HUES6 (cell line): ENCODE measurements around the gene PBX3.

ENCODE experiments used
- H3K27ac ChIP-seq: 2 replicates; pipeline ENCODE4 v1.7.0; 2013; ENCODE audit warnings: low read depth, mild to moderate bottlenecking, low read length, inconsistent platforms
- H3K27me3 ChIP-seq: 2 replicates; pipeline ENCODE4 v1.6.1; 2013; ENCODE audit warnings: low read length; ENCODE audit not compliant: control insufficient read depth, insufficient read depth
- H3K36me3 ChIP-seq: 2 replicates; pipeline ENCODE4 v1.6.1; 2013; ENCODE audit warnings: low read length; ENCODE audit not compliant: control insufficient read depth, insufficient read depth
- H3K4me1 ChIP-seq: 2 replicates; pipeline ENCODE4 v1.6.1; 2013; ENCODE audit warnings: low read length; ENCODE audit not compliant: control insufficient read depth, insufficient read depth
- H3K4me3 ChIP-seq: 2 replicates; pipeline ENCODE4 v1.5.1; 2013; ENCODE audit warnings: low read depth, low read length
- H3K9ac ChIP-seq: one replicate; pipeline ENCODE4 v1.6.1; 2013; ENCODE audit warnings: mild to moderate bottlenecking, low read length
- H3K9me3 ChIP-seq: 2 replicates; pipeline ENCODE4 v1.6.1; 2013; ENCODE audit warnings: low read depth, low read length; ENCODE audit not compliant: control insufficient read depth, insufficient read depth

PBX3 gene

GRCh38 chr9:125748446-125749099 lies 1.4 kb downstream of the PBX3 start:
- Histone ChIP-seq H3K9me3 (no peaks in the 10 kb centered on the region), H3K4me3 (peak overlapping the region; percentile 92), H3K27ac (no peak overlapping the region; the same call in 1 of the 2 replicates), H3K9ac (peak overlapping the region; percentile 72), H3K36me3 (peaks cover 3% of the 10 kb centered on the region; the same call in 1 of the 2 replicates), H3K4me1 (peaks cover 45% of the 10 kb centered on the region), H3K27me3 (peaks cover 5% of the 10 kb centered on the region; the same call in 1 of the 2 replicates)

- H3K9ac ChIP-seq: no peak overlapping the region
- no peak overlapping the region for H3K27ac ChIP-seq
- peaks cover 5% of the 10 kb centered on the region; the same call in 1 of the 2 replicates for H3K27me3 ChIP-seq
- peak overlapping the region; percentile 92 for H3K4me3 ChIP-seq
- H3K36me3 ChIP-seq: peaks cover 3% of the 10 kb centered on the region; the same call in 1 of the 2 replicates
- peaks cover 53% of the 10 kb centered on the region for H3K4me1 ChIP-seq
- H3K9me3 ChIP-seq: no peaks in the 10 kb centered on the region
These were observed 2.2 kb downstream of the PBX3 start for GRCh38 chr9:125749287-125749935.

DNA sequence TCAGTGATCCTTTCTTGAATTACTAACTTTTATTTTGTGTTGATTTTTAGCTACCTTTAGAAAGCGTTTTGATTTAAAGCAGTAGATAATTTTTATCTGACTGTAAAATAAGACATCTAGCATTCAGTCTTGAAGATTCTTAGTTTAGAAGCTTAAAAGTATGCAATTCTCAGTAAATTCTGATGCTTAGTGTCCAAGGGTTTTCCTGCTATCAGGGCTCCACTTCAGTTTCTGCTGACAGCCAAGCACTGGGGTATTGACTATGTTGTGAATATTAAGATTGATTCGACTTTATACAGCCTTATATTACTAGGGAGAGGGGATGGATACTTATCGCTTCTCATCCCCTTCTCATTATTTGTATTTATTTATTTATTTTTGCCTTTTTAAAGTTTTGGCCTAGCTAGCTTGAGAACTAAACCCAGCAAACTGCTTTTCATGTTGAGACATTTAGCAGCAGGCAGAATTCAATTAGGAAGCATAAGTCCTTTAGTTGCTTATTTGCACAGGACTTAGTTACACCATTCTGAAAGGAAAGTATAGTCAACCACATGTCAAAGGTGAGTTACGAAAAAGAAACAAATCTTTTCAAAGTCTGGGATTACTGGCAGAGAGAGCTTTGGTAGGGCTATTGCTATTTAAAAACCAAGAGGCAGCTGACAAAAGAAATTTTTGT lies 2.9 kb downstream of the PBX3 start:
- H3K27ac ChIP-seq: no peak overlapping the region
- H3K9ac ChIP-seq: no peak overlapping the region
- H3K4me1 ChIP-seq: peaks cover 57% of the 10 kb centered on the region
- H3K36me3 ChIP-seq: peaks cover 3% of the 10 kb centered on the region; the same call in 1 of the 2 replicates
- H3K27me3 ChIP-seq: peaks cover 5% of the 10 kb centered on the region; the same call in 1 of the 2 replicates
- H3K9me3 ChIP-seq: no peaks in the 10 kb centered on the region
- H3K4me3 ChIP-seq: peak overlapping the region; percentile 92

GRCh38 chr9:125750627-125751011 lies 3.4 kb downstream of the PBX3 start:
- Histone ChIP-seq H3K27ac (no peak overlapping the region), H3K36me3 (peaks cover 3% of the 10 kb centered on the region; the same call in 1 of the 2 replicates), H3K4me3 (peak overlapping the region; percentile 92), H3K9ac (no peak overlapping the region), H3K27me3 (no peaks in the 10 kb centered on the region), H3K9me3 (no peaks in the 10 kb centered on the region), H3K4me1 (peaks cover 58% of the 10 kb centered on the region)

DNA sequence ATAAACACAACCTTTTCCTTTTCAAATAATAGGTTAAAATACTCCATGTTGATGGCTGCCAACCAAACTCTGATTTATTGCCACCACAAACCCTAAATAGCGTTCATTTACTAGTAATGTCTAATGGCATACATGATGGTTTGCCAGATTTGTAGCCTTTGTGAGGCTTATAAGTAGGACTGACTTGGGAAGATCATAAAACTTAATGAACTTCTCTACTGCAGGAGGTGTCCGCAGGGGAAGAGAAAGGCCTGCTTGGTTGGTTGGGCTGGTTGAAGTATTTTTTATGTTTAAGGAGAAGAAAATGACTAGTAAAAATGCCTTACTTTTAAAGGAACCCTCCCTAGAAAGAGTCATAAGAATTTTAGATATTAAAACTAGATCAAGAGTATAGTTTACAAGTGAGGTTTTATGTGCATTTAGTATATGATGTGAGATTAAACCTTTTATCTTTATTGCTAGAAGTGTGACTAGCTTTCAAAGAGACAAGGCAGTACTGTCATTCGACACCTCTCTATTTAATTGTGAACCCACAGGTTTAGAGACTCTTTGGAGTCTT lies 5.0 kb downstream of the PBX3 start:
- peaks cover 3% of the 10 kb centered on the region; the same call in 1 of the 2 replicates for H3K36me3 ChIP-seq
- no peak overlapping the region for H3K9ac ChIP-seq
- H3K27ac ChIP-seq: no peak overlapping the region
- H3K9me3 ChIP-seq: no peaks in the 10 kb centered on the region
- no peaks in the 10 kb centered on the region for H3K27me3 ChIP-seq
- H3K4me3 ChIP-seq: no peak overlapping the region; the same call in 1 of the 2 replicates
- peaks cover 70% of the 10 kb centered on the region for H3K4me1 ChIP-seq

- Histone ChIP-seq H3K4me3 (peak overlapping the region; percentile 18), H3K36me3 (0 out of 2 replicates have a peak, but pooled peaks cover under 1% of the 10 kb centered on the region), H3K9me3 (no peaks in the 10 kb centered on the region), H3K27ac (no peak overlapping the region), H3K9ac (no peak overlapping the region), H3K4me1 (peaks cover 86% of the 10 kb centered on the region), H3K27me3 (no peaks in the 10 kb centered on the region)
These were observed 6.9 kb downstream of the PBX3 start for GRCh38 chr9:125754096-125754495.

- Histone ChIP-seq H3K27ac (no peak overlapping the region), H3K36me3 (no peaks in the 10 kb centered on the region), H3K4me3 (0 out of 2 replicates have a peak overlapping the region, but pooled peaks have one; percentile 7), H3K27me3 (no peaks in the 10 kb centered on the region), H3K9me3 (no peaks in the 10 kb centered on the region), H3K9ac (no peak overlapping the region), H3K4me1 (peaks cover 86% of the 10 kb centered on the region)
These were observed 8.2 kb downstream of the PBX3 start for GRCh38 chr9:125755340-125755739.

GRCh38 chr9:125756518-125756917 lies 9.3 kb downstream of the PBX3 start:
- no peak overlapping the region for H3K9ac ChIP-seq
- H3K4me1 ChIP-seq: peaks cover 87% of the 10 kb centered on the region
- H3K4me3 ChIP-seq: no peak overlapping the region
- H3K36me3 ChIP-seq: no peaks in the 10 kb centered on the region
- H3K9me3 ChIP-seq: no peaks in the 10 kb centered on the region
- no peak overlapping the region for H3K27ac ChIP-seq
- H3K27me3 ChIP-seq: no peaks in the 10 kb centered on the region

- Histone ChIP-seq H3K4me1 (peaks cover 90% of the 10 kb centered on the region), H3K27me3 (no peaks in the 10 kb centered on the region), H3K9me3 (no peaks in the 10 kb centered on the region), H3K9ac (no peak overlapping the region), H3K27ac (no peak overlapping the region), H3K36me3 (no peaks in the 10 kb centered on the region), H3K4me3 (no peak overlapping the region)
These were observed 10.7 kb downstream of the PBX3 start for GRCh38 chr9:125757834-125758233.

- no peak overlapping the region for H3K9ac ChIP-seq
These were observed 12.0 kb downstream of the PBX3 start for GRCh38 chr9:125758986-125759763.

More at GRCh38 chr9:125758986-125759763, 12.0 kb downstream of the PBX3 start:
- no peaks in the 10 kb centered on the region for H3K27me3 ChIP-seq
- peaks cover 92% of the 10 kb centered on the region for H3K4me1 ChIP-seq
- peak overlapping the region; percentile 28 for H3K4me3 ChIP-seq
- no peaks in the 10 kb centered on the region for H3K9me3 ChIP-seq
- H3K27ac ChIP-seq: peak overlapping the region; percentile 13; the same call in 1 of the 2 replicates
- H3K36me3 ChIP-seq: no peaks in the 10 kb centered on the region
